Hindlimb muscle (tissue), 1 donor: ENCODE results near the gene MINDY4B. TPM values are rescaled to one million over a fixed set of nuclear protein-coding genes. Genes with fewer than 3 reads are reported as not detected.
A peak's percentile ranks its signal among the peaks of the same experiment; 100 is the strongest.

Experiments
- DNase-seq: peaks from one replicate; pipeline ENCODE4 v3.0.0-alpha.2; 2013
- polyA plus RNA-seq: library from polyadenylated mRNA; unstranded; fragments of 120-200 nt; gene quantifications from one replicate; pipeline ENCODE4 v1.2.1, GENCODE V29; 2013; ENCODE audit not compliant: insufficient read length

Gene MINDY4B
- polyA plus RNA-seq = not detected

DNA sequence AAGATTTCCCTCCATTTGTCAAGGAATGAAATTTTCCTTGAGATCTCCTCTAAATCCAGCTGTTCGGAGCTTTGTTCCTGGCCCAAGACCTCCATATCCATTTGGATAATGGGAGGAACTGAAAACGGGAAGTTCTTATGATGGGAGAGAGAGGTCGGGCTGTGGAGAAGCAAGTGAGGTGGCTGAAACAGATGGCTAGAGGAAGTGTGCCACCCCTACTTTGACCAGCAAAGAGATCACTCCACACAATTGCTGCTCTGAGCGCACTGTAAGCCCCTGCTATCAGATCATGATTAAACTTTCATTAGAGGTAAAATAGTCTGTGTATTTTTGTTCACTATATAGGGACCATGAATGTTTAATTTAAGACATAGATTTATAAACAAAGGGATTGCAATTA is at the start of gene MINDY4B:
TSS of gene MINDY4B (minus strand) at position 101 of the 400 bp plus-strand sequence. CDS start at position 101, 0 bp downstream.
- no peak for DNase-seq

DNA sequence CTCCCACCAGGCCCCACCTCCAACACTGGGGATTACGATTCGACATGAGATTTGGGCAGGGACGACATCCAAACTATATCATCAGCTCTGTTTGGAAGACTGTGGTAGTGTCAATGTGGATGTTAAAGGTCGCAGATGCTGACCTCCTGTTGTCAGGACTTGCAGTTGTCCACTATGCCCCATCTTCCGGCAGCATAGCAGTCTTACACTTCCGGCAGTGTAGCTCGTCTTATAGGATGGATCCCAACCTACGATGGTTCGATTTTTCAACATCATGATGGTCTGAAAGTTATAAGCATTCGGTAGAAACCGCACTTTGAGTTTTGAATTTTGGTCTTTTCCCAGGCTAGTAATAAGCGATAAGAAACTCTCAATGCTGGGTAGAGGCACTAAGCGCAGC is 46.7 kb upstream of the MINDY4B start:
- DNase-seq = no peak

GRCh38 chr3:150945226-150946032 is 40.2 kb upstream of the MINDY4B start:
- DNase-seq = no peak

DNA sequence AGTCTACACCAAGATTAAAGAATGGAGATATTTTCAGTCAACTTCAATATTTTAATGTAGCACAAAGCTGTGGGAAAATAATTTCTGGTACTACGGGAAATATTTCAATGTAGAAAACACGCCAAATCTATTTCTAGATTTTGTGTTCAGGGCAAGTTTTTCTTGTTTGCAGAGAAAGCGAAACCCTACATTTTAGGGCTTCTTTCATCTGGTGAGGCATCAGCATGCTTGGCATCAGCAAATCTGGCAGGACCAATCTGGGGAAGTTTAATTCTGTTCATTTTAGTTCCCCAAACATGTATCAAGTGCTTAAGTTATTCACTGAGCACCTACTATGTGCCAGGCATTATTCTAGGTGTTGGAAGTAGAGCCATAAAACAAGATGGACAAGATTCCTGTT is 37.0 kb upstream of the MINDY4B start:
- no peak for DNase-seq

DNA sequence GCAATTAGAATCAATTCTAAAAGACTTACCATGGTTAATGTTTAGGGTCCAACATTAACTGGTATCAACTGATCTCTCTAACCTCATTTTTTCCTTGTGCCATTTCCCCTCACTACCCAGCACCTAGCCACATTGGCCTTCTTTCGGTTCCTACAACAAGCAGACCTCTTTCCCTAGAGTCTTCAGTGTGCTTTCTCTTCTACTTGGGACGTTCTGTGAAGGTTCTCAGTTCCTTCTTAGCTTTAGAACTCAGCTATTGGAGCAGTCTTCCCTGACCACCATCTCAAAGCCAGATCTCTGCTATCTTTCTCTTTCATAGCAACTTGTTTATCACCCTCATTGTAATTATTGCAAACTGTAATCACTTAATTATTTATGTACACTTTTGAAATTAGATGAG is 31.5 kb upstream of the MINDY4B start:
- no peak for DNase-seq

DNA sequence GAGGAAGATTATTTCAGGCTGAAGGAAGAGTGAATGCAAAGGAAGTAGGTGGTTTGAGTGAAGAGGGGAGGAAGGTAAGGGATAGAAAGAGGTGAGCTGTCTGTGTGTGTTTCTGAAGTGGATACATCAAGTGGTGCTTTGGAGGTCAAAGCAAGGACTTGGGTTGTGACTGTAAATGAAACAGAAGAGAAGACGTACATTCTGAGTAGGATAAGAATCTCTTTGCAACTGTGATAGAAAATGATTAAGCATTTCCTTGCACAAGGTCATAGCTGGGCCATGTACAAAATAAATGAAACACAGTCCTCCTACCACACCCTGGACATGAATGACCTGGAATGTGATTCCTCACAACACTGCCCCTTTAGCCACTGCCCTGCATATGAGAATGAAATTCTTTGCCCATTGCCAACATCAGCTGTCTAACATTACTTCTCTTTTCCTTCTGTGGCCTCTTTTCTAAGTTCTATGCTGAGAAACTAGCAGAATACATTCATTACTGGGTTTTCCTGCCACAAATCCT is 28.3 kb upstream of the MINDY4B start:
- no peak for DNase-seq

DNA sequence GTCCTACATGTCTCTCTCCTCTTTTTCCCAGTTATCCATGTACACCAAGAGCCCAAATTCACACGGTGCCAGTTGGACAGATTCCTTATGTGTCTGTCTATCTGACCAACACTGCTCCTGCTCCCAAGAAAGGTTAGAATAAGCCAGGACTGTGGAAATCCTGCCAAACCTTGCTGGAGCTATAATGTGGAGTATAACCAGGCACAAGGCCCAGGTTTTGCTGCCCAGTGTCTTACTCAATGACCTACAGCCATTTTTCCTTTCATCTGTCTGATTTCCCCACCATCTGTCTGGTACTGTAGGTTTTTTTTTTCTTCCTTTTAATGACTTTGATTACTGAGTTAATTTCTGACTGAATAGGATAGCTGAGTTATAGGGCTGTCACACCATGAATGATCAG is 26.5 kb upstream of the MINDY4B start:
- no peak for DNase-seq

GRCh38 chr3:150930839-150931238 is 25.6 kb upstream of the MINDY4B start:
- DNase-seq = no peak

GRCh38 chr3:150928234-150928633 is 23.0 kb upstream of the MINDY4B start:
- no peak for DNase-seq

DNA sequence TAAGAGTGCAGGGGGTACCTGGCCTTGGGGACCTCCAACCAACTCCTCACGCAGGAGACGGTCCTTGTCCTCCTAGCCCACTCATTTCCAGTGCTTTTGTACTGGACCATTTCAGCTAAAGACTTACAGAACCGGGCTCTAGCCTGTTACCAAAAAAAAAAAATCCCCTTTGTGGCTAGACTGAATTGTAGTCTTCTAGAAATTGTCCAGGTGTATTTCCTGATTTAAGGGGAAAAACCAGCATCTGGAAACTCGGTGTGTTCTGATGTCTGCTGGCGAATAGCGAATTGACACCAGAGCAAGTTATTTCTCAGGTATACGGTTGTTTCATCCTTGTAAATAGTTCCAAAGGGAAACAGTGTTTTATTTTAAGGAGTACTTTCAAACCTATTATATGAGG is 21.1 kb upstream of the MINDY4B start:
- DNase-seq = no peak

DNA sequence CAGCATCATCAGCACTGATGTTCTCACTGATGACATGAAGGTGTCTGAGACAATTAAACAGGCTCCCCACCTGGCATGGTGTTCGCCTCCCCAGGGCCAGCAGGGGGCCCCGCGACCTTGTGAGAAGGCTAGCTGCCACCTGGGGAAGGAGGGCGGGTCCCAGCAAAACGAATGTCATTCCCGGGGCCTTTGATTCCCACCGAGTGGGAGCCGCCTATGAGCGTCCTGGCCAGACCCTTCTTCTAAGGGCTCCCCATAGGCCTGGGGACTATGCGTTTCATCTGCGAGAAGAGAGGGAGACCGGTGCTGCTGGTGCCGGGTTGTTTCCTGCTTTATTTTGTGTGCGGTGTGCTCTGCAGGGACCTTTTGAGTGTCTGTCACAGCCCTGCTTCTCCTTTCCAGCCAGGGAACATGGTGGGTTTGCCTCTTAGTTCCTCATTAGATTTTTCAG is 20.5 kb upstream of the MINDY4B start:
- DNase-seq = no peak

GRCh38 chr3:150922611-150923010 is 17.4 kb upstream of the MINDY4B start:
- DNase-seq = no peak

DNA sequence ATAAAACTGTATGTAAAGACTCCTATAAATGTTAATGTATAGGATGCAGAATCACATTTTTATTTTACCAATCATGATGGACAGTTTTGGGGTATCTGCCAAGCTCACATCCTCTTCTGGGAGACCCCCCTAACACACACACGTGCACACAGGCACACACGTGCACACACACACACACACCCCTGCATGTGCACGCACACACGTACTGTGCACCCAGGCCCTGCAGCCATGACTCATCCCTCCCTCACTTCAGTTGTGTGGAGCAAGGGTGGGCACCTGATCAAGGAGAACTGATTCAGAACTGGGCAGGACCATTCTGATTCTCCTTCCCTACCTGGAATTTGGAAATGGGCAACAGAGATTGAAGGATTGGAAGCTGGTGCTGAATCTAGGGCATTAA is 16.0 kb upstream of the MINDY4B start:
- DNase-seq = no peak

- no peak for DNase-seq
Measured at GRCh38 chr3:150920236-150920635, 15.0 kb upstream of the MINDY4B start.

- no peak for DNase-seq
Measured at GRCh38 chr3:150917951-150918350, 12.7 kb upstream of the MINDY4B start.

GRCh38 chr3:150913133-150913922 is 8.1 kb upstream of the MINDY4B start:
- peak; percentile 61 for DNase-seq

DNA sequence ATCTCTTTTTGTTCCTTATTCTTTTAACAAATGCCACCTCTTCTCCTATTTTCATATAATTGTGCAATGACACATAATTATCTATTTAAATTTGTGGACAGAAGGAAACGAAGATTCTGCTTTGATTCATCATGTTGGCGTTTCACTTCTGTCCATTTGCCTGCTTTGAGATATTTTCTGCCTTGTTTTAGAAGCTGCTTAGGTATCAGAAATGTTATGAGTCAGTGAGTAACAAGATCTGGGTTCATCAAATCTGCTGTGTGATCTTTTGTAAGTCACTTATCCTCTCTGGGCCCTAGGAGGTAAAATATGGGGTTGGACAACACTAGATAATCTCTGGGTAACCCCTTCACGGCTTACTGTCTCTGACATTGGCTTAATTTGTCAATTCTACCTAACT is 7.3 kb upstream of the MINDY4B start:
- no peak for DNase-seq

DNA sequence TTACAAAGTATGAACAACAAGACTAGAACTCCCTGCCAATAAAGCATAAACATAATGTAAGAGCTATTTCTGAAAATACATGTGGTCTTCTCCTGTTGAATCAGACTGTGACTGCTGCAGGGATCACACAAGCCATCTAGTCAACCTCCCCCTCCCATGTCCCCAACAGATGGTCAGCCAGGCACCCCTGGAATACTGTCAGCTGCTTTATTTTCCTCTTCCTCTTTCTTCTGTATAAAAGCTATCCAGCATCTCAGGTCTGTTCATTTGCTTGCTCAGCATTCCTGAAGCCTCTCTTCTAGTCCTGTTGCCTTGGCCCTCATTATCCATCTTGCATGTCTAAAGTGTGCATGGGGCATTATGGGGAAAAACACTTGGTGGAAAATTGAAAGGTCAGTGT is 6.5 kb upstream of the MINDY4B start:
- DNase-seq = no peak

DNA sequence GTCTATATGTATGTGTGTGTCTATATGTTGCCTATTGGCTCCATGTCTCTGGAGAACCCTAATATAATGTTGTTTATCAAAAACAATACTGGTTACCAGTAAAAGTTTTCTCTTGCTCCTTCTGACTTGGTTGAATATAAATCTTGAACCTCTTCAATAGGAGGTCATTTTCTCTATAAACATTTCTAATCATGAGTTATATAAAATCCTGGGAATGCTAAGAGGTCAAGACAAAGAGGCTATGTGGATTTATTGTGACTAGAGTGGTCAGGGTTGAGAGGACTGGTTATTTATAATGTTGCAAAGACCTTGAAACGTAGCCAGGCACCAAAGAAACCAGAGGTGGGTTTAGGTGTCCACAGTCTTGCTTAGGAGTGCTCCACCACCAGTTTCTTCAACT is 1.2 kb upstream of the MINDY4B start:
- DNase-seq = no peak

GRCh38 chr3:150905746-150906145 is 507 bp upstream of the MINDY4B start:
- no peak for DNase-seq

GRCh38 chr3:150902988-150903387 is 2.3 kb downstream of the MINDY4B start:
- no peak for DNase-seq

- no peak for DNase-seq
Measured at GRCh38 chr3:150901793-150902192, 3.4 kb downstream of the MINDY4B start.

DNA sequence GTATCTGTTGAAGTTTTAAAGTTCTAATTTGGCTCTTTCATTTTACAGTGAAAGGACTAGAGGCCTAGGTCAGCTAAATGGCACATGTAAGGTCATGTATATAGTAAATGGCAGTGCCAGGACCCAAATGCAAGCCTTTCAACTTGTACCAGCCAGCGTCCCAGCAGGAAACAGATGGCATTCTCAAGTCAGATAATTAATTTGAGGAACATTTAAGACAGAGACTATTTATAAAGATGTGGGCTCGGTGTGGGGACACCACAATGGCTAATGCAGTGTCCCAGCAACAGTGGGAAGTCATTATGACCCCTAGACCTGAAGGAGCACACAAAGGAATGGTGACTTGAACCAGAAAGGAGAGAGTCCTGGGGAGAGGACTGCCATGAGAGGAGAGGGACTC is 6.1 kb downstream of the MINDY4B start:
- DNase-seq = no peak
